B cell (primary cell): ENCODE results near the gene NDUFS4. TPM values are rescaled to one million over a fixed set of nuclear protein-coding genes. Genes with fewer than 3 reads are reported as not detected.

Experiments
- ATAC-seq: fragments of 200-7000 bp; cut with Tn5 transposase; one replicate; pipeline ENCODE4 v1.10.0; 2021; ENCODE audit warnings: low read depth, mild to moderate bottlenecking, moderate number of reproducible peaks, moderate library complexity
- CTCF ChIA-PET: fragments of 350-600 bp; sonication (Branson Sonifier 250); formaldehyde crosslinking; loops from one replicate; lab custom pipeline; 2021; ENCODE audit warnings: antibody characterized with exemption, inconsistent platforms; lab: Charles Lee
- POLR2A ChIA-PET: fragments of 350-600 bp; sonication (Branson Sonifier 250); formaldehyde crosslinking; loops from one replicate; lab custom pipeline; 2021; ENCODE audit warnings: antibody characterized with exemption; lab: Charles Lee
- DNase-seq: peaks from one replicate; pipeline ENCODE4 v3.0.0; 2013
- H2AFZ ChIP-seq: 2 replicates; pipeline ENCODE4 v1.6.1; 2012; ENCODE audit warnings: mild to moderate bottlenecking, low read depth, low read length; ENCODE audit not compliant: insufficient read depth, poor library complexity, severe bottlenecking
- H3K27ac ChIP-seq, 2 donors: 1 replicate in 1 of 2; 2 replicates in 1 of 2; pipeline ENCODE4 v1.5.1; 2012 to 2013; ENCODE audit warnings: low read length in 2 of 2, mild to moderate bottlenecking in 2 of 2, moderate library complexity in 1 of 2
- H3K27me3 ChIP-seq, 4 experiments: fragments of 200-600 bp in 1 of 4; sonication (generic) in 1 of 4; replicated peaks in 1 of 4; 1 replicate in 2 of 4; 2 replicates in 2 of 4; pipeline versions ENCODE4 v1.6.1 to v1.7.0; 2013 to 2016; ENCODE audit warnings: low read length in 3 of 4, mild to moderate bottlenecking in 2 of 4, mixed read lengths in 1 of 4, moderate library complexity in 1 of 4; ENCODE audit not compliant: insufficient read depth in 4 of 4, control insufficient read depth in 3 of 4; ENCODE audit errors: control extremely low read depth in 1 of 4
- H3K36me3 ChIP-seq, 2 experiments: replicated peaks in 1 of 2; 1 replicate in 1 of 2; 2 replicates in 1 of 2; pipeline versions ENCODE4 v1.6.1 to v1.7.1; 2013; ENCODE audit warnings: low read length in 1 of 2; ENCODE audit not compliant: insufficient read depth in 2 of 2, control insufficient read depth in 1 of 2; ENCODE audit errors: control extremely low read depth in 1 of 2, extremely low read depth in 1 of 2
- H3K4me1 ChIP-seq, 2 donors: fragments of 200-600 bp in 1 of 2; sonication (generic) in 1 of 2; 1 replicate in 1 of 2; 2 replicates in 1 of 2; pipeline versions ENCODE4 v1.5.1 to v1.6.1; 2013 to 2017; ENCODE audit warnings: low read length in 2 of 2; ENCODE audit not compliant: control insufficient read depth in 2 of 2, insufficient read depth in 2 of 2
- H3K4me2 ChIP-seq: replicated peaks from 2 replicates; pipeline ENCODE3; 2012; ENCODE audit warnings: mild to moderate bottlenecking, low read depth, low read length; ENCODE audit not compliant: poor library complexity, severe bottlenecking
- H3K4me3 ChIP-seq, 5 experiments: fragments of 200-600 bp in 1 of 5; sonication (generic) in 1 of 5; 1 replicate in 3 of 5; 2 replicates in 2 of 5; pipeline versions ENCODE4 v1.5.1 to v1.7.0; 2011 to 2016; ENCODE audit warnings: low read length in 4 of 5, mild to moderate bottlenecking in 4 of 5, low read depth in 2 of 5, control low read depth in 1 of 5, moderate library complexity in 1 of 5; ENCODE audit not compliant: insufficient read depth in 1 of 5; ENCODE audit errors: control extremely low read depth in 1 of 5, extremely low read depth in 1 of 5
- H3K79me2 ChIP-seq: fragments of 200-600 bp; sonication (generic); one replicate; pipeline ENCODE4 v1.6.0; 2016; ENCODE audit warnings: low read length; ENCODE audit not compliant: control insufficient read depth, insufficient read depth
- H3K9ac ChIP-seq: fragments of 200-600 bp; sonication (generic); 2 replicates; pipeline ENCODE4 v1.6.1; 2017; ENCODE audit warnings: mild to moderate bottlenecking, low read length, moderate library complexity
- H3K9me3 ChIP-seq, 3 donors: one replicate each; pipeline versions ENCODE4 v1.6.1 to v1.7.1; 2013; ENCODE audit warnings: low read length in 2 of 3; ENCODE audit not compliant: control insufficient read depth in 2 of 3, insufficient read depth in 1 of 3; ENCODE audit errors: control extremely low read depth in 1 of 3
- H4K20me1 ChIP-seq: 2 replicates; pipeline ENCODE4 v1.6.0; 2012; ENCODE audit warnings: mild to moderate bottlenecking, low read length; ENCODE audit not compliant: insufficient read depth, control insufficient read depth, poor library complexity, severe bottlenecking
- H3K27ac Mint-ChIP-seq: one replicate; pipeline ENCODE4 v1.8.0; 2021; ENCODE audit warnings: mixed read lengths
- H3K27me3 Mint-ChIP-seq: one replicate; pipeline ENCODE4 v1.8.0; 2021; ENCODE audit warnings: mixed read lengths
- H3K4me1 Mint-ChIP-seq: one replicate; pipeline ENCODE4 v1.8.0; 2021; ENCODE audit warnings: mixed read lengths
- H3K4me3 Mint-ChIP-seq: one replicate; pipeline ENCODE4 v1.8.0; 2021; ENCODE audit warnings: mixed read lengths
- H3K9me3 Mint-ChIP-seq: one replicate; pipeline ENCODE4 v1.8.0; 2022; ENCODE audit warnings: mixed read lengths; ENCODE audit not compliant: insufficient read depth
- EZH2 ChIP-seq: IDR thresholded peaks from 2 replicates; pipeline ENCODE4 v1.6.1; 2012; ENCODE audit warnings: borderline replicate concordance, low read depth, mild to moderate bottlenecking, moderate library complexity, low read length; ENCODE audit not compliant: insufficient read depth, poor library complexity, severe bottlenecking
- WGBS: methylation state at CpG from one replicate; pipeline ENCODE4 v1.1.5; 2013; ENCODE audit warnings: missing lambda C conversion rate; ENCODE audit not compliant: insufficient coverage; 5-methylcytosine and 5-hydroxymethylcytosine counted together
- intact Hi-C: fragments of 100-400 bp; cut with micrococcal nuclease; formaldehyde crosslinking; loops from one replicate; pipeline ENCODE4 v1.10.0; 2022
- polyA plus RNA-seq: library from polyadenylated mRNA; depleted of rRNA; stranded (reverse); fragments of >200 nt; gene quantifications from 2 replicates; pipeline ENCODE4 v1.2.3, GENCODE V29; 2012
- total RNA-seq, 2 donors: library from RNA; stranded (reverse); fragments of 120-200 nt in 1 of 2; gene quantifications; 1 replicate in 1 of 2; 2 replicates in 1 of 2; pipeline versions ENCODE4 v1.2.3 to v1.2.4, GENCODE V29; 2013 to 2022
- TF ChIP-seq, protein P1 (sequence below): fragments of 200-600 bp; IDR thresholded peaks from one replicate; pipeline ENCODE4 v1.8.0; 2022; ENCODE audit warnings: antibody characterized with exemption, mild to moderate bottlenecking

The NDUFS4 gene
- total and polyA plus RNA-seq, 2 donors (not counting 1 experiment from before 2014, with no cell fraction given) = 24.0 to 29.0 TPM

DNA sequence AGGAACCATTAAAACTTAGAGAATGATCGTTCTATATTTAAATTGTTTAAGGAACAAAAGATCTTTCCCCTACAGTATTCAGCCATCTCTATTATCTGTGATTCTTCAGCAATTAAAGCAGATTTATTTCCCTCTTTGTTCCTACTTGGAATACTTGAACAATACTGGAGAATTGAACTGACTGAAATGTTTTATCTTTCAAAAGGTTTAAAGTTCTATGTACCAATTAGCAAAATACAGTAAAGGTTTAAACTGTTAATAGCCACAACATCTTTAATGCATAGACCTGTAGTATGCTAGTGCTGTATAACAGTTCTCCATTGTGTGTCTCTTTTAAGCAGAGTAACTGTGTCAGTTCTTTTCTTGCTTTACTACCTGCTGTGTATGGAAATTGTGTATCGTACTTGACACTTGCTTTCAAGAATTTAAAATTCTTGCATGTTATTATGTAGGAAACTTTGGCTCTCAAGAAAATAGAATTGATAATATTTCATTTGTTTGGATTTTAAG lies 54.0 kb downstream of the NDUFS4 start:
- TF ChIP-seq EZH2 = no peak
- TF ChIP-seq, protein P1, sequence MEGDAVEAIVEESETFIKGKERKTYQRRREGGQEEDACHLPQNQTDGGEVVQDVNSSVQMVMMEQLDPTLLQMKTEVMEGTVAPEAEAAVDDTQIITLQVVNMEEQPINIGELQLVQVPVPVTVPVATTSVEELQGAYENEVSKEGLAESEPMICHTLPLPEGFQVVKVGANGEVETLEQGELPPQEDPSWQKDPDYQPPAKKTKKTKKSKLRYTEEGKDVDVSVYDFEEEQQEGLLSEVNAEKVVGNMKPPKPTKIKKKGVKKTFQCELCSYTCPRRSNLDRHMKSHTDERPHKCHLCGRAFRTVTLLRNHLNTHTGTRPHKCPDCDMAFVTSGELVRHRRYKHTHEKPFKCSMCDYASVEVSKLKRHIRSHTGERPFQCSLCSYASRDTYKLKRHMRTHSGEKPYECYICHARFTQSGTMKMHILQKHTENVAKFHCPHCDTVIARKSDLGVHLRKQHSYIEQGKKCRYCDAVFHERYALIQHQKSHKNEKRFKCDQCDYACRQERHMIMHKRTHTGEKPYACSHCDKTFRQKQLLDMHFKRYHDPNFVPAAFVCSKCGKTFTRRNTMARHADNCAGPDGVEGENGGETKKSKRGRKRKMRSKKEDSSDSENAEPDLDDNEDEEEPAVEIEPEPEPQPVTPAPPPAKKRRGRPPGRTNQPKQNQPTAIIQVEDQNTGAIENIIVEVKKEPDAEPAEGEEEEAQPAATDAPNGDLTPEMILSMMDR = no peak
- CTCF ChIA-PET = no interaction called here
- no peak overlapping the region for H3K4me3 ChIP-seq
- H3K4me1 ChIP-seq = no peaks in the 10 kb centered on the region
- peaks cover 0 to 4% of the 10 kb centered on the region in 2 experiments for H3K36me3 ChIP-seq
- Mint-ChIP-seq H3K4me1 (peaks cover 4% of the 10 kb centered on the region), H3K9me3 (no peaks in the 10 kb centered on the region), H3K27me3 (no peaks in the 10 kb centered on the region), H3K27ac (no peak overlapping the region), H3K4me3 (no peak overlapping the region)
- no peak overlapping the region for H2AFZ ChIP-seq
- DNase-seq = no peak
- no peak overlapping the region for H3K9ac ChIP-seq
- WGBS = no CpG with 5 or more reads among the region's 2 CpGs
- H4K20me1 ChIP-seq = no peaks in the 10 kb centered on the region
- H3K9me3 ChIP-seq = no peaks in the 10 kb centered on the region
- no peaks in the 10 kb centered on the region for H3K27me3 ChIP-seq
- intact Hi-C loops = no loop called here
- no peaks in the 10 kb centered on the region for H3K79me2 ChIP-seq
- H3K4me2 ChIP-seq = no peak overlapping the region
- no peak overlapping the region for H3K27ac ChIP-seq
- ATAC-seq = no peak
- POLR2A ChIA-PET = no interaction called here

- CTCF ChIA-PET = no interaction called here
- Histone ChIP-seq H3K36me3 (no peaks in the 10 kb centered on the region), H2AFZ (no peak overlapping the region), H3K79me2 (no peaks in the 10 kb centered on the region), H3K4me3 (no peak overlapping the region), H3K4me1 (no peaks in the 10 kb centered on the region), H3K9ac (no peak overlapping the region), H3K27me3 (no peaks in the 10 kb centered on the region), H4K20me1 (no peaks in the 10 kb centered on the region), H3K9me3 (peaks cover 0 to under 1% (median 0%) of the 10 kb centered on the region in 3 donors), H3K27ac (no peak overlapping the region), H3K4me2 (no peak overlapping the region)
- no peak overlapping the region for H3K27ac Mint-ChIP-seq
- no CpG with 5 or more reads among the region's 3 CpGs for WGBS
- H3K4me3 Mint-ChIP-seq = no peak overlapping the region
- TF ChIP-seq EZH2 = no peak
- TF ChIP-seq, protein P1 = no peak
- POLR2A ChIA-PET = no interaction called here
- H3K27me3 Mint-ChIP-seq = no peaks in the 10 kb centered on the region
- H3K4me1 Mint-ChIP-seq = peaks cover 4% of the 10 kb centered on the region
- intact Hi-C loops = no loop called here
- no peak for DNase-seq
- peaks cover 3% of the 10 kb centered on the region for H3K9me3 Mint-ChIP-seq
- no peak for ATAC-seq
Measured at GRCh38 chr5:53616939-53617549, 56.6 kb downstream of the NDUFS4 start.
